HepG2 (cell line): ENCODE results near the gene WNK1. TPM values are rescaled to one million over a fixed set of nuclear protein-coding genes. Genes with fewer than 3 reads are reported as not detected.
"Not testable (repeated sequence)": the region's sequence is repeated elsewhere in the genome, so short reads cannot be mapped to it uniquely, and the experiment has no call there.

ENCODE experiments used
- ATAC-seq: fragments of 200-7000 bp; cut with Tn5 transposase; 3 replicates; pipeline ENCODE4 v1.9.1; 2020; ENCODE audit warnings: mild to moderate bottlenecking, moderate library complexity
- BruUV-seq: library from RNA; stranded (reverse); fragments of 400-500 nt; replicated peaks from 2 replicates; lab custom pipeline; 2021; lab: Mats Ljungman, UMichigan
- CTCF ChIA-PET: fragments of 300-600 bp; formaldehyde crosslinking; extraction: SDS; loops from one replicate; lab custom pipeline; 2021; ENCODE audit warnings: low total read pairs, inconsistent platforms, low intra/inter-chr PET ratio; lab: Yijun Ruan, JAX
- POLR2A ChIA-PET: fragments of 350-600 bp; sonication (Branson Sonifier 250); formaldehyde crosslinking; loops from one replicate; lab custom pipeline; 2020; ENCODE audit warnings: antibody characterized with exemption, inconsistent platforms; lab: Yijun Ruan, JAX
- DNase-seq: peaks from one replicate; pipeline ENCODE4 v3.0.0-alpha.2; 2015; ENCODE audit warnings: low spot score
- FAIRE-seq: peaks from 3 replicates; lab custom pipeline; 2011; peaks lifted over from hg19 to GRCh38; lab: Jason Lieb, UNC
- H2AFZ ChIP-seq: one replicate; pipeline ENCODE4 v1.6.1; 2011; ENCODE audit warnings: low read length, inconsistent platforms
- H3K27ac ChIP-seq: fragments of 300-600 bp; 3 replicates; pipeline ENCODE4 v1.8.0; 2011; ENCODE audit warnings: mixed run types, mild to moderate bottlenecking, mixed read lengths, low read length, inconsistent platforms; ENCODE audit not compliant: insufficient read depth; ENCODE audit errors: extremely low read length
- H3K27me3 ChIP-seq, 2 experiments: fragments of 200-600 bp in 1 of 2; 2 replicates in 1 of 2; 3 replicates in 1 of 2; pipeline versions ENCODE4 v1.6.0 to v1.8.0; 2011; ENCODE audit warnings: low read length in 2 of 2, mild to moderate bottlenecking in 2 of 2, moderate library complexity in 2 of 2, inconsistent platforms in 1 of 2; ENCODE audit not compliant: insufficient read depth in 2 of 2, control insufficient read depth in 1 of 2
- H3K36me3 ChIP-seq, 2 experiments: fragments of 200-600 bp in 1 of 2; replicated peaks in 1 of 2; 2 replicates in 1 of 2; 3 replicates in 1 of 2; pipeline versions ENCODE4 v1.5.1 to v1.8.0; 2011; ENCODE audit warnings: low read length in 2 of 2, inconsistent platforms in 1 of 2; ENCODE audit not compliant: insufficient read depth in 2 of 2, control insufficient read depth in 1 of 2
- H3K4me1 ChIP-seq: 2 replicates; pipeline ENCODE4 v1.5.1; 2012; ENCODE audit warnings: low read length, inconsistent platforms; ENCODE audit not compliant: insufficient read depth
- H3K4me2 ChIP-seq: 2 replicates; pipeline ENCODE4 v1.6.0; 2011; ENCODE audit warnings: low read depth, low read length, inconsistent platforms
- H3K4me3 ChIP-seq, 3 experiments: fragments of 200-600 bp in 1 of 3; sonication (generic), shearing (Covaris generic) in 1 of 3; replicated peaks in 1 of 3; 2 replicates each; pipeline ENCODE4 v1.5.1; 2011 to 2016; ENCODE audit warnings: low read length in 3 of 3, inconsistent platforms in 2 of 3, low read depth in 2 of 3, mild to moderate bottlenecking in 2 of 3, control low read depth in 1 of 3, mixed read lengths in 1 of 3; ENCODE audit not compliant: insufficient read depth in 1 of 3
- H3K79me2 ChIP-seq: one replicate; pipeline ENCODE4 v1.6.1; 2011; ENCODE audit warnings: low read length, inconsistent platforms; ENCODE audit not compliant: insufficient read depth
- H3K9ac ChIP-seq: 2 replicates; pipeline ENCODE4 v1.6.0; 2011; ENCODE audit warnings: mild to moderate bottlenecking, low read depth, low read length, inconsistent platforms; ENCODE audit not compliant: insufficient read depth
- H3K9me3 ChIP-seq: 2 replicates; pipeline ENCODE4 v1.5.1; 2012; ENCODE audit warnings: mild to moderate bottlenecking, low read length
- H4K20me1 ChIP-seq: 2 replicates; pipeline ENCODE4 v1.6.0; 2011; ENCODE audit warnings: inconsistent platforms, mild to moderate bottlenecking, low read length, moderate library complexity; ENCODE audit not compliant: insufficient read depth
- KDM3A ChIP-seq: IDR thresholded peaks from 2 replicates; pipeline ENCODE4 v1.6.1; 2018; ENCODE audit warnings: low read depth, missing compliant biosample characterization
- KDM6A ChIP-seq: IDR thresholded peaks from 2 replicates; pipeline ENCODE4 v1.6.1; 2016; ENCODE audit warnings: low read depth
- NFE2L1 ChIP-seq: sonication (generic); formaldehyde crosslinking; IDR thresholded peaks from 2 replicates; pipeline ENCODE4 v1.4.0; 2020; ENCODE audit warnings: missing genetic modification reagents, mild to moderate bottlenecking, borderline replicate concordance
- ZNF816 ChIP-seq: sonication (generic); formaldehyde crosslinking; IDR thresholded peaks from 2 replicates; pipeline ENCODE4 v1.8.0; 2022; ENCODE audit warnings: missing genetic modification reagents, mild to moderate bottlenecking, borderline replicate concordance
- WGBS: methylation state at CpG from one replicate; pipeline ENCODE4 v1.1.6; 2017; ENCODE audit warnings: low lambda C conversion rate; 5-methylcytosine and 5-hydroxymethylcytosine counted together
- in situ Hi-C: cut with HindIII; loops from 2 replicates; pipeline ENCODE4 v1.10.0; 2017; ENCODE audit warnings: low pct_unique_long_range_greater_than_20kb; ENCODE audit not compliant: extremely low pct_ligation_motif_present
- intact Hi-C: fragments of 100-400 bp; cut with micrococcal nuclease; formaldehyde crosslinking; loops from one replicate; pipeline ENCODE4 v1.10.0; 2022; ENCODE audit not compliant: unreplicated experiment
- polyA plus RNA-seq, 8 experiments: library from polyadenylated mRNA; depleted of rRNA in 3 of 8; stranded (reverse) in 7 of 8; unstranded in 1 of 8; fragments of >200 nt; fragmentation: Illumina TruSeq in 4 of 8; extraction: Trizol in 4 of 8; gene quantifications; 2 replicates each; pipeline versions ENCODE4 v1.2.1 to v1.2.3, GENCODE V29; 2011 to 2016; ENCODE audit warnings: low read depth in 4 of 8, missing spikeins in 1 of 8, mixed read lengths in 1 of 8; ENCODE audit not compliant: insufficient read depth in 1 of 8
- total RNA-seq, 5 experiments: library from RNA; depleted of rRNA; stranded (reverse); fragments of >200 nt; fragmentation: Illumina TruSeq; extraction: Trizol; gene quantifications; 2 replicates each; pipeline ENCODE4 v1.2.3, GENCODE V29; 2016; ENCODE audit warnings: low read depth in 1 of 5
- TF ChIP-seq, protein P1 (sequence below): sonication (generic); formaldehyde crosslinking; IDR thresholded peaks from 2 replicates; pipeline ENCODE4 v1.4.0; 2020; ENCODE audit warnings: missing genetic modification reagents

The WNK1 gene
- total and polyA plus RNA-seq, 2 of the 13 experiments (the other 11 are each of a cell fraction or from before 2014, with no cell fraction given) = 31.1 to 54.8 TPM

DNA sequence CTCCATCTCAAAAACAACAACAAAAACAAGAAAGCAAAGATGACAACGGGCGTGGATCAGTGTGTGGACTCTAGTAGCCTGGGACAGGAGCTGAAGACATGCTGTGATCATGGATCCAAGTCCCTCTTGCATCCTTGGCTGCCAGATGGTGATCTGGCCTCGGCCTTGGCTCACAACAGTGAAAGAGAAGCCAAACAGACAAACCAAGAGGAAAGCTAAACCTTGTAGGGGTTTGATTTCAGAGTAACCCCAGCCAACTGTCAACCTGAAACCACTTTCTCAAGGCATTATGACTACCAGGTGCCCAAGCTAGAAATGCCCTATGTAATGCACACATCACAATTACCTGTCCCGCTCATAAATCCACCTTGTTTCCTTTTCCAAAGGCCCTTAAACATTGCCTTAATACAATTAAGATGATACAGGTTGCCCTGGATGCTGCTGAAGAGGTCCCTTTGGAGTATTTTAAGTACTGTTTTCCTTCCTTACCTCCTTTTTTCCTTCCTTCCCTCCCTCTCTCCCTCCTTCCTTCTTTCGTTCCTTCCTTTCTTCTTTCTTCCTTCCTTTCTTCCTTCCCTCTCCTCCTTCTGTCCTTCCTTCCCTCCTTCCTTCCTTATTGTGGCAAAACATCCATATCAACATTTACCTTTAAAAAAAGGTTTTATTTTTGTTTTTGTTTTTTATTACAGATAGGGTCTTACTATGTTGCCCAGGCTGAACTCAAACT lies 47.7 kb upstream of the WNK1 start:
- 37% methylated on average over 5 of the region's 5 CpGs for WGBS
- DNase-seq = no peak
- ChIA-PET CTCF (no interaction called here), POLR2A (no interaction called here)
- H3K9me3 ChIP-seq = no peaks in the 10 kb centered on the region
- H2AFZ ChIP-seq = no peak overlapping the region
- peaks cover 30% of the 10 kb centered on the region for H3K4me1 ChIP-seq
- no TSS peak for BruUV-seq
- intact Hi-C loops (no loop called here), in situ Hi-C loops (no loop called here)
- FAIRE-seq = no peak
- no peak overlapping the region for H3K4me2 ChIP-seq
- no peak for TF ChIP-seq KDM3A (CRISPR knock-in tag)
- no peak for TF ChIP-seq ZNF816 (CRISPR knock-in tag)
- no peak for TF ChIP-seq NFE2L1
- TF ChIP-seq KDM6A = no peak
- TF ChIP-seq, protein P1, sequence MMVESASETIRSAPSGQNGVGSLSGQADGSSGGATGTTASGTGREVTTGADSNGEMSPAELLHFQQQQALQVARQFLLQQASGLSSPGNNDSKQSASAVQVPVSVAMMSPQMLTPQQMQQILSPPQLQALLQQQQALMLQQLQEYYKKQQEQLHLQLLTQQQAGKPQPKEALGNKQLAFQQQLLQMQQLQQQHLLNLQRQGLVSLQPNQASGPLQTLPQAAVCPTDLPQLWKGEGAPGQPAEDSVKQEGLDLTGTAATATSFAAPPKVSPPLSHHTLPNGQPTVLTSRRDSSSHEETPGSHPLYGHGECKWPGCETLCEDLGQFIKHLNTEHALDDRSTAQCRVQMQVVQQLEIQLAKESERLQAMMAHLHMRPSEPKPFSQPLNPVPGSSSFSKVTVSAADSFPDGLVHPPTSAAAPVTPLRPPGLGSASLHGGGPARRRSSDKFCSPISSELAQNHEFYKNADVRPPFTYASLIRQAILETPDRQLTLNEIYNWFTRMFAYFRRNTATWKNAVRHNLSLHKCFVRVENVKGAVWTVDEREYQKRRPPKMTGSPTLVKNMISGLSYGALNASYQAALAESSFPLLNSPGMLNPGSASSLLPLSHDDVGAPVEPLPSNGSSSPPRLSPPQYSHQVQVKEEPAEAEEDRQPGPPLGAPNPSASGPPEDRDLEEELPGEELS (CRISPR knock-in tag) = no peak
- ATAC-seq = no peak
- no peaks in the 10 kb centered on the region for H3K79me2 ChIP-seq
- no peaks in the 10 kb centered on the region for H4K20me1 ChIP-seq
- H3K9ac ChIP-seq = no peak overlapping the region
- no peaks in the 10 kb centered on the region for H3K36me3 ChIP-seq
- H3K27ac ChIP-seq = no peak overlapping the region
- H3K4me3 ChIP-seq = no peak overlapping the region
- H3K27me3 ChIP-seq = peaks cover 0 to 21% of the 10 kb centered on the region in 2 experiments; a peak in 1 of 5 replicates

DNA sequence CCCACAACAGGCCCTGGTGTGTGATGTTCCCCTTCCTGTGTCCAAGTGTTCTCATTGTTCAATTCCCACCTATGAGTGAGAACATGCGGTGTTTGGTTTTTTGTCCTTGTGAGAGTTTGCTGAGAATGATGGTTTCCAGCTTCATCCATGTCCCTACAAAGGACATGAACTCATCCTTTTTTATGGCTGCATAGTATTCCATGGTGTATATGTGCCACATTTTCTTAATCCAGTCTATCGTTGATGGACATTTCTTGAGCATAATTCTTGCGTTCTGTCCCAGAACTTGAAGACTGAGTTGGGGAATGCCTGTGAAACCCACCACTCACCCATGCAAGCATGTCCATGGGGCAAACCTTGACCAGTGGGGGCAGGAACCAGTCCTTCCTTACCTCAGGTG lies 44.3 kb upstream of the WNK1 start:
- CTCF ChIA-PET, H3K36me3 ChIP-seq, intact Hi-C loops, H3K27ac ChIP-seq, in situ Hi-C loops, ATAC-seq, H3K4me3 ChIP-seq, H3K79me2 ChIP-seq, H4K20me1 ChIP-seq, POLR2A ChIA-PET, H3K4me2 ChIP-seq, H3K9me3 ChIP-seq, H2AFZ ChIP-seq, FAIRE-seq, BruUV-seq, DNase-seq, H3K9ac ChIP-seq: not testable (repeated sequence)
- H3K4me1 ChIP-seq = peaks cover 15% of the 10 kb centered on the region
- peaks cover 0 to 17% of the 10 kb centered on the region in 2 experiments; a peak in 1 of 5 replicates for H3K27me3 ChIP-seq
- WGBS = 90% methylated on average over 3 of the region's 3 CpGs
